ENCODE results near the gene BAD. TPM values are rescaled to one million over a fixed set of nuclear protein-coding genes. Genes with fewer than 3 reads are reported as not detected.

BAD gene
- total and polyA plus RNA-seq, 12 donors = 9.5 to 219 (median 101) TPM

DNA sequence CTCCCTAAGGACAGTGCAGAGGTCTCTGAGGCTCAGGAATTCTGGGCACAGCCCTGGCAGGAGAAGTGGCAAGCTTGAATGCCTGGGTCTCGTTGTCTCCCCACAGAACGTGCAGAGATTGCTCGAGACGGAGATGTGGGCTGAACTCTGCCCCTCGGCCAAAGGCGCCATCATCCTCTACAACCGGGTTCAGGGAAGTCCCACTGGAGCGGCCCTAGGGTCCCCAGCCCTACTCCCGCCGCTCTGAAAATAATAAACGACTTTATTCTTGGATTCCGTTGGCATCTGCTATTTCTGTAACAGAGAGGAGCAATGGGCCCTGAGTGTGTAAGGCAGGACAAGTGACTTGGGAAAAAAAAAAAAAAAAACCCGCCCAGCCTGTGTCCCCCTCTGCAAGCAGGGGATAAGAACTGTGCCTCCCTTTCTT, 54.7 kb downstream of the BAD start:
- no peaks in the 10 kb centered on the region for H3K9me3 ChIP-seq (replicated peaks in 1 of 3)
- TF ChIP-seq, protein P1, sequence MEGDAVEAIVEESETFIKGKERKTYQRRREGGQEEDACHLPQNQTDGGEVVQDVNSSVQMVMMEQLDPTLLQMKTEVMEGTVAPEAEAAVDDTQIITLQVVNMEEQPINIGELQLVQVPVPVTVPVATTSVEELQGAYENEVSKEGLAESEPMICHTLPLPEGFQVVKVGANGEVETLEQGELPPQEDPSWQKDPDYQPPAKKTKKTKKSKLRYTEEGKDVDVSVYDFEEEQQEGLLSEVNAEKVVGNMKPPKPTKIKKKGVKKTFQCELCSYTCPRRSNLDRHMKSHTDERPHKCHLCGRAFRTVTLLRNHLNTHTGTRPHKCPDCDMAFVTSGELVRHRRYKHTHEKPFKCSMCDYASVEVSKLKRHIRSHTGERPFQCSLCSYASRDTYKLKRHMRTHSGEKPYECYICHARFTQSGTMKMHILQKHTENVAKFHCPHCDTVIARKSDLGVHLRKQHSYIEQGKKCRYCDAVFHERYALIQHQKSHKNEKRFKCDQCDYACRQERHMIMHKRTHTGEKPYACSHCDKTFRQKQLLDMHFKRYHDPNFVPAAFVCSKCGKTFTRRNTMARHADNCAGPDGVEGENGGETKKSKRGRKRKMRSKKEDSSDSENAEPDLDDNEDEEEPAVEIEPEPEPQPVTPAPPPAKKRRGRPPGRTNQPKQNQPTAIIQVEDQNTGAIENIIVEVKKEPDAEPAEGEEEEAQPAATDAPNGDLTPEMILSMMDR (IDR thresholded peaks at IDR 0.05) = no peak
- TF ChIP-seq POLR2A (IDR thresholded peaks at IDR 0.05) = no peak
- peak in 3 of 7 donors; percentile 35 to 59 (median 56) for DNase-seq
- 31 to 41% (median 38%) methylated on average over 9 to 13 of the region's 13 CpGs for WGBS, 4 donors
- H3K4me1 ChIP-seq (replicated peaks in 1 of 2) = peaks cover 16 to 53% of the 10 kb centered on the region in 2 donors
- H3K27me3 ChIP-seq = no peaks in the 10 kb centered on the region
- H3K36me3 ChIP-seq (replicated peaks in 1 of 2) = no peaks in the 10 kb centered on the region
- peak overlapping the region in 2 of 4 donors; percentile 70 to 81 for H3K4me3 ChIP-seq
- intact Hi-C loops (cut with DNase I) = no loop called here
- H3K27ac ChIP-seq = peak overlapping the region in 4 of 5 donors; percentile 79 to 96 (median 92)

DNA sequence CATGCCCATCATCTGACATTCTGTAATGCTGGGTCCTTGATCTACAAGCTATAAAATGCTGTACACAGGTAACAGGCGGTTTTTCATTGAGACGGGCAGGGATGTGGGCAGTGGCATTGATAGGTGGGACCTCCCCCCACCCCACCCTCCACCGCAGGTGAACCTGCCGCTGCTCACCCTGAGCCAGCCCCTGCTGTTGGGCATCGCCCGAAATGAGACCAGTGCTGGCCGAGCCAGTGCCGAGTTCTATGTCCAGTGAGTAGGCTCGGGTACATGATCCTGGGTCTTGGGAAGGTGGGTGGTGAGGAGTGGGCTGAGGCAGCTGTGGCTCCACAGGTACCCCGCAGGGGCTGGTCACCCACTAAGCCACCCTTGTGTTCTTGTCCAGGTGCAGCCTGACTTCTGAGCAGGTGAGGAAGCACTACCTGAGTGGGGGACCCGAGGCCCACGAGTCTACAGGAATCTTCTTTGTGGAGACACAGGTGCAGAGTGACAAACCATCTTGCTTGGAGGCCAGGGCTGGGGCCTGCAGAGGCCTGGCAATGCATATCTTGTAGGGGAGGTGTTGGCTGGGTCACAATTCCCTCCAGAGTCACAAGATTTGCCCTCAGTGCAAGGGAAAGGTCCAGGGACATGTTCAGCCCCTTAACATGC, 55.2 kb downstream of the BAD start:
- Histone ChIP-seq H3K36me3 (replicated peaks in 1 of 2) (no peaks in the 10 kb centered on the region), H3K4me1 (replicated peaks in 1 of 2) (peaks cover 16 to 56% of the 10 kb centered on the region in 2 donors), H3K27ac (peak overlapping the region in 3 of 5 donors; percentile 91 to 96 (median 94)), H3K4me3 (no peak overlapping the region), H3K9me3 (replicated peaks in 1 of 3) (no peaks in the 10 kb centered on the region), H3K27me3 (no peaks in the 10 kb centered on the region)
- intact Hi-C loops (cut with DNase I) = no loop called here
- TF ChIP-seq, protein P1 (IDR thresholded peaks at IDR 0.05) = no peak
- no peak for TF ChIP-seq POLR2A (IDR thresholded peaks at IDR 0.05)
- peak in 4 of 7 donors; percentile 26 to 58 (median 37) for DNase-seq
- WGBS, 4 donors = 77 to 91% (median 88%) methylated on average over 6 to 12 of the region's 12 CpGs

DNA sequence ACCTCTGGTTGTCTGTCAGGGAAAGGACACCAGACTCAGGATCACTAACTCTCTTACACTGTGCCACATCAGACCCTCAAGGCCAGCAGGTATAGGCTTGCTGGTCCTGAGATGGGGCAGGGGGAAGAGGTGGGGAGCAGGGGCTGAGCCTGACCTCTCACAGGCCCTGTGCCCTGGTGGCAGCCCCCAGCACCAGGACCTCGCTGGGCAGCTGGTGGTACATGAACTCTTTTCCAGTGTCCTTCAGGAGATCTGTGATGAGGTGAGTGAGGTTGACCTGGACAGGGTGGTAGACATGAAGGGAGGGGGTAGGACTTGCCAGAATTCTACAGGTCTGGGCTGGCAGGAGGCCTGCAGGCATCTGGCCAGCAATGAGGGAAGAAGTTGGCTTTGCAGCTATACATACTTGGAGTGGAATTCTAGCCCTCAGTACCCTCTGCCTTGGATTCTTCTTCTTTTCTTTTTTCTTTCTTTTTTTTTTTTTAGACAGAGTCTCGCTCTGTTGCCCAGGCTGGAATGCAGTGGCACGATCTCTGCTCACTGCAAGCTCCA, 57.0 kb downstream of the BAD start:
- WGBS, 4 donors = 81 to 90% (median 85%) methylated on average over 3 of the region's 3 CpGs
- intact Hi-C loops (cut with DNase I) = no loop called here
- Histone ChIP-seq H3K4me1 (replicated peaks in 1 of 2) (peaks cover 16 to 48% of the 10 kb centered on the region in 2 donors), H3K27ac (peak overlapping the region in 3 of 5 donors; percentile 83 to 92 (median 86)), H3K36me3 (replicated peaks in 1 of 2) (peaks cover 0 to 9% of the 10 kb centered on the region in 2 donors), H3K27me3 (no peaks in the 10 kb centered on the region), H3K9me3 (replicated peaks in 1 of 3) (no peaks in the 10 kb centered on the region), H3K4me3 (peak overlapping the region in 1 of 4 donors; percentile 84)
- DNase-seq = no peak
- TF ChIP-seq, protein P1 (IDR thresholded peaks at IDR 0.05) = no peak

DNA sequence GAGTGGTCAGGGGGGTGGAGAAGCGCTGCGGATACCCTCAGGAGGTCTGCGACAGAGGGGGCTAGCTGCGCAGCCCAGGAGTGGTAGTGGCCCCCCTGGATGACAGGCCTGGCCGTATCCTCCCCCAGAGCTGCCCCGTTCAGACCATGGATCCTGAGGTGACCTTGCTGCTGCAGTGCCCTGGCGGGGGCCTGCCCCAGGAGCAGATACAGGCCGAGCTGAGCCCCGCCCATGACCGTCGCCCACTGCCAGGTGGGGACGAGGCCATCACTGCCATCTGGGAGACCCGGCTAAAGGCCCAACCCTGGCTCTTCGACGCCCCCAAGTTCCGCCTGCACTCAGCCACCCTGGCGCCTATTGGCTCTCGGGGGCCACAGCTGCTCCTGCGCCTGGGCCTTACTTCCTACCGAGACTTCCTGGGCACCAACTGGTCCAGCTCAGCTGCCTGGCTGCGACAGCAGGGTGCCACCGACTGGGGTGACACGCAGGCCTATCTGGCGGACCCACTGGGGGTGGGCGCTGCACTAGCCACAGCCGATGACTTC, 57.9 kb downstream of the BAD start:
- H3K4me1 ChIP-seq (replicated peaks in 1 of 2) = peaks cover 16 to 45% of the 10 kb centered on the region in 2 donors
- peak; percentile 53 to 79 (median 64) for DNase-seq
- intact Hi-C loops (cut with DNase I) = no loop called here
- WGBS, 4 donors = 9 to 15% methylated on average over 26 of the region's 26 CpGs; no CpG with 5 or more reads in 2 of the 4 donors
- TF ChIP-seq, protein P1 (IDR thresholded peaks at IDR 0.05) = no peak
- TF ChIP-seq POLR2A (IDR thresholded peaks at IDR 0.05) = no peak
- peak overlapping the region; percentile 53 to 84 (median 69) for H3K4me3 ChIP-seq
- H3K9me3 ChIP-seq (replicated peaks in 1 of 3) = no peaks in the 10 kb centered on the region
- peaks cover 0 to 9% of the 10 kb centered on the region in 2 donors for H3K36me3 ChIP-seq (replicated peaks in 1 of 2)
- peak overlapping the region; percentile 66 to 92 (median 83) for H3K27ac ChIP-seq
- H3K27me3 ChIP-seq = no peaks in the 10 kb centered on the region
